Cardiac muscle cell (in vitro differentiated cells and primary cell): ENCODE data around the gene SLC6A13. TPM values are rescaled to one million over a fixed set of nuclear protein-coding genes. Genes with fewer than 3 reads are reported as not detected.

ENCODE experiments used
- DNase-seq, 2 donors: peaks; one replicate each; pipeline versions ENCODE4 v3.0.0 to v3.0.0-alpha.2; 2010 to 2017; ENCODE audit warnings: low read depth in 1 of 2, low spot score in 1 of 2
- H3K27ac ChIP-seq: fragments of 200-600 bp; sonication (generic); 2 replicates; pipeline ENCODE4 v1.5.1; 2016
- H3K27me3 ChIP-seq: fragments of 200-600 bp; sonication (generic); 2 replicates; pipeline ENCODE4 v1.6.0; 2016; ENCODE audit warnings: control low read depth
- H3K36me3 ChIP-seq: fragments of 200-600 bp; sonication (generic); 2 replicates; pipeline ENCODE4 v1.5.1; 2016; ENCODE audit warnings: control low read depth
- H3K4me1 ChIP-seq: fragments of 200-600 bp; sonication (generic); 2 replicates; pipeline ENCODE4 v1.8.1; 2017; ENCODE audit warnings: low read depth, mild to moderate bottlenecking, mixed run types
- H3K4me3 ChIP-seq: fragments of 200-600 bp; sonication (generic); 2 replicates; pipeline ENCODE4 v1.5.1; 2016; ENCODE audit warnings: mild to moderate bottlenecking
- H3K9me3 ChIP-seq: fragments of 200-600 bp; sonication (generic); 2 replicates; pipeline ENCODE4 v1.5.1; 2017; ENCODE audit warnings: low read depth, mild to moderate bottlenecking, control low read depth
- polyA plus RNA-seq: library from polyadenylated mRNA; unstranded; fragments of >200 nt; fragmentation: Nextera tagmentation; extraction: Ambion mirVana; gene quantifications from 2 replicates; pipeline ENCODE4 v1.2.1, GENCODE V29; 2016
- total RNA-seq: library from RNA; depleted of rRNA; stranded (reverse); fragments of >200 nt; gene quantifications from 2 replicates; pipeline ENCODE4 v1.2.3, GENCODE V29; 2016
- TF ChIP-seq, protein P1 (sequence below): IDR thresholded peaks from 2 replicates; pipeline ENCODE4 v1.5.1; 2012; ENCODE audit warnings: low read depth, mild to moderate bottlenecking, low read length

The SLC6A13 gene
- total and polyA plus RNA-seq, 2 experiments from 2014 or later, result 2.3 to 3.8 TPM

DNA sequence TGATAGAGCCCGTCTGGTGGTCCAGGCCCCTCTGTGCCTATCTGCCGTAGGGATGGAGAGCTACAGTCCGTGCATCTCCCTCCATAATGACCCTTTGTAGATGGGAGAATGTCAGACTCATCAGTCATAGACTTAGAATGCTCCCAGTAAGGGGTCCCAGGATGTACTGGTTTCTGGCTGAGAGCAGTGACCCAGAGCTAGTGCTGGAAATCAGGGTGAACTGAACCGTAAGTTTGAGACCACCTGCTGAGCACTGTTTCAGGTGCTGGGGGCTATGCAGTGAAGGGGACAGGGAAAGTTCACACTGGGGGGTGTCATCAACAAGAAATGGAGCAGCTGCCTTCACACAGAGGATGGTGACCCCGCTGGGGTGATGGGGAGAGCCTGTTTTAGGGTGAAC is 82.8 kb downstream of the SLC6A13 start:
- H3K27me3 ChIP-seq, result no peaks in the 10 kb centered on the region
- H3K4me1 ChIP-seq, result peaks cover 33% of the 10 kb centered on the region
- no peak for DNase-seq
- H3K4me3 ChIP-seq, result no peak overlapping the region
- H3K27ac ChIP-seq, result no peak overlapping the region
- H3K36me3 ChIP-seq, result no peaks in the 10 kb centered on the region
- TF ChIP-seq, protein P1, sequence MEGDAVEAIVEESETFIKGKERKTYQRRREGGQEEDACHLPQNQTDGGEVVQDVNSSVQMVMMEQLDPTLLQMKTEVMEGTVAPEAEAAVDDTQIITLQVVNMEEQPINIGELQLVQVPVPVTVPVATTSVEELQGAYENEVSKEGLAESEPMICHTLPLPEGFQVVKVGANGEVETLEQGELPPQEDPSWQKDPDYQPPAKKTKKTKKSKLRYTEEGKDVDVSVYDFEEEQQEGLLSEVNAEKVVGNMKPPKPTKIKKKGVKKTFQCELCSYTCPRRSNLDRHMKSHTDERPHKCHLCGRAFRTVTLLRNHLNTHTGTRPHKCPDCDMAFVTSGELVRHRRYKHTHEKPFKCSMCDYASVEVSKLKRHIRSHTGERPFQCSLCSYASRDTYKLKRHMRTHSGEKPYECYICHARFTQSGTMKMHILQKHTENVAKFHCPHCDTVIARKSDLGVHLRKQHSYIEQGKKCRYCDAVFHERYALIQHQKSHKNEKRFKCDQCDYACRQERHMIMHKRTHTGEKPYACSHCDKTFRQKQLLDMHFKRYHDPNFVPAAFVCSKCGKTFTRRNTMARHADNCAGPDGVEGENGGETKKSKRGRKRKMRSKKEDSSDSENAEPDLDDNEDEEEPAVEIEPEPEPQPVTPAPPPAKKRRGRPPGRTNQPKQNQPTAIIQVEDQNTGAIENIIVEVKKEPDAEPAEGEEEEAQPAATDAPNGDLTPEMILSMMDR, result no peak
- no peaks in the 10 kb centered on the region for H3K9me3 ChIP-seq

DNA sequence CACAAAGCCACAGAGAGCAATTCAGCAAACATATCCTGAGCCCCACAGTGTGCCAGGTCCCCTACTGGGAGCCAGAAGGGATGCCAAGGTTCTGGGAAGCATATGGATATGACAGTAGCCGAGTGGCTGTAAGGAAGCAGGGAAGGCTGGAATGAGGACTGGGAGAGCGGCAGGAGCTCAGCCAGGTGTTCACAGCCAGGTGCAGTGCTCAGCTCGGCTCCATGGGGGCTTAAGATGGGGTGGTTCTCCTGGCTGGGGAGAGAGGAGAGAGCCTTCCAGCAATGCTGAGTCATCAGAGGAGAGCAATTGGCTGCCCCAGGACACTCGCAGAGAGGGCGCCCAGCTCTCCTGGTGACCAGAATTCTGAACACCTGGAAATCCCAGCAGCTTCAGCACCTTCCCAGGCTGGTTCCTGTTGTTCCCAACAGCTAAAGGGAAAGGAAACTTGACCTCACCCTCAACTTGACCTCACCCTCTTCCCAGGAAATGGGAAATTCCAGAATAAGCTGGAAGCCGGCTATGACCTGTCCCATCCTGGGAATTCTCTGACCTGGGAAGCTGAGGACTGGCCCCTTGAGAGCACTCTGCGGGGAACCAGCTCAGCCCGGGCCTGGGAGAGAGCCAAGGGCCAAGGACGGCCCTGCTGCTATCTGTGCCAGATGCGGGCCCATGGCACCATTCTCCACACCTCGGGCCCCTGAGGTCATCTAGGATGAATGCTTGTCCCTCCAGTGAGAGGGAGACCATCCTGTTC is 83.3 kb downstream of the SLC6A13 start:
- Histone ChIP-seq H3K27ac (no peak overlapping the region), H3K9me3 (no peaks in the 10 kb centered on the region), H3K4me3 (no peak overlapping the region), H3K27me3 (no peaks in the 10 kb centered on the region), H3K36me3 (no peaks in the 10 kb centered on the region), H3K4me1 (peaks cover 39% of the 10 kb centered on the region)
- no peak for DNase-seq
- TF ChIP-seq, protein P1, result no peak

DNA sequence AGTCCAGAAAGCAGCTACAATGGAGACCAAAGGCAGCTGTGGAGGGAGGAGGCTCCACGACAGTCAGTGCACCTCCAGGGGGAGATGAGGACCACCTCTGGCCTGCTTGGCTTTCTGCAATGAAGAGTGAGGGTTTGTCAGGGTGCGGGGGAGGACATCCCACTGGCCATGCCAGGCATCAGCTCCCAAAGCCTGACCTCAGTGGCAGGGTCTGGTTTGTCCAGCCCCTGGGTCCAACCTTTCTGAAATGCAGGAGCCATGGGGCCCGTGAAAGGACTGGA is 83.9 kb downstream of the SLC6A13 start:
- Histone ChIP-seq H3K9me3 (no peaks in the 10 kb centered on the region), H3K4me3 (no peak overlapping the region), H3K27me3 (no peaks in the 10 kb centered on the region), H3K36me3 (no peaks in the 10 kb centered on the region), H3K4me1 (peaks cover 40% of the 10 kb centered on the region), H3K27ac (no peak overlapping the region)
- DNase-seq, result no peak
- TF ChIP-seq, protein P1, result no peak

DNA sequence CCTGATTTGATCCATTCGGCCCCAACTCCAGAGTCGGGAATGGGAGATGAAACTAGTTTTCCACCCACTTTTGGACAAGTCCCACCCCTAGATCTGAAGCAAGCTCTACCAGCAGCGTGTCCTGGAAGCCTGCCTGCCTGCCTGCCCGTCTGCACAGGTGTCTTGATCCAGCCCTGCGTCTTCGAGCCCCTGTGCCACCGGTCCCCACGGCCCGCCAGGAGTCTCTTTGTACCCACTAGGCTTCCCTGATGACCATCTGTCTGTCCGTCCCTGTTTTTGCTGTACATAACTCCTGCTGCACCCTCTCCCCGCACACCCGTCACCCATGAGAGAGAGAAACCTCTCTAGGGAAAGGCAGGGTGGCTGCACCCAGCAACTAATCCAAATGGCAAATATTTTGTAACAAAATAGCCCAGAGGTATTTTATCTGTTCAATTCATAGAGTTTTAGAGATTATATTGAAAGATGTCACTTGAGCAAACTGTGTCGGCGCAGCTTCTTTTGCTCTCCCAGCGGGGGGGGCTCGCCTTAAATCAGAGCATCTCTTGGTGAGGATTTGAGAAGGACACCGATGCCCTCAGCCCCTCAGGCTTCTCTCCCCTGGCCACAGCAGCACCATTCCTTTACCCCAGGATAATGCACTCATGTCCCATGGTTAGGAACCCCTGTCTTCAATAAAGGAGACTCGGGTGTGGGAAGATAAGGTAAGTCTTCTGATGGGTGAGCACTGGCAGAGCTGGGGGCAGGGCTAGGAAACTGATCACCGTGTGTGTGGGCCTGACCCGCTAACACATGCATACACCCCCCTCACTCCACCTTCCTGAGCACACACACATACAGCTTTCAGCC is 84.4 kb downstream of the SLC6A13 start:
- no peak for DNase-seq
- Histone ChIP-seq H3K27me3 (no peaks in the 10 kb centered on the region), H3K4me3 (no peak overlapping the region), H3K9me3 (no peaks in the 10 kb centered on the region), H3K4me1 (peaks cover 40% of the 10 kb centered on the region), H3K27ac (no peak overlapping the region), H3K36me3 (no peaks in the 10 kb centered on the region)
- TF ChIP-seq, protein P1, result no peak

DNA sequence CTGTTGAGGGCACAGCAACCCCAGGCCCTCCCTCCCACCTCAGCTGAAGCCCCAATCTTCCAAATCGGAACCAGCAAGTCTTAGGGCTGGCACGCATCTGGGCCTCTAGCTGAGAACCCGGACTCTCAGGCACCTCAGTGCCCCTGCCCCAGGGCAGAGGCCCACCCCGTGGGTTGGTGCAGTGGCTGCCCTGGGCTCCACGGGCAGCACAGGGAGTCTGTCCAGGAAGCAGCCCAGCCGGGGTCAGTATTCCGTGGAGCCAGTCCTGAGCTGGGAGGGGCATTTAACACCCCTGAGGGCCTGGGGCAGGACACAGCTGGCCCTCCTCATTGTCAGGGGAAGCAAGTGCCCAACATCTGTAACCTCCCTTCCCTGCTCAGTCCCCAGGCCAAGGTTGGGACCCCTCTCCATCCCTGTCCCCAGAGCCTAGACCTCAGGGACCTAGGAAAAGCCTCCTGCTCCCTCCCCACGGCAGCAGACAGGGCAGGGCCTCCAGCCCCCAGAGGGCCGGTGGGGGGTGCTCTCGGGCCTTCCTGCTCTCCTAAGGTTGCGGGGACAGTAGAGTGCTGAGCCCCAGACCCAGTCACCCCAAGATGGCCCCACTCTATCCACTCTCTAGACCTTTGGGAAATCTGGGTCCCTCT is 85.2 kb downstream of the SLC6A13 start:
- Histone ChIP-seq H3K4me3 (no peak overlapping the region), H3K27me3 (no peaks in the 10 kb centered on the region), H3K36me3 (no peaks in the 10 kb centered on the region), H3K27ac (peak overlapping the region; percentile 80), H3K9me3 (no peaks in the 10 kb centered on the region), H3K4me1 (peaks cover 40% of the 10 kb centered on the region)
- no peak for DNase-seq
- TF ChIP-seq, protein P1, result no peak
